ENCODE data around the gene MAGEA9B.
"Not testable (repeated sequence)": the region's sequence is repeated elsewhere in the genome, so short reads cannot be mapped to it uniquely, and the experiment has no call there.

MAGEA9B gene

GRCh38 chrX:149587359-149587758, at the start of gene MAGEA9B:
Gene MAGEA9B, minus strand, starts transcription at chrX:149587459. Its CDS starts 4,280 bp downstream, at chrX:149583179.
- DNase-seq (ENCODE audit: low read depth in 2 of 2): not testable (repeated sequence)

GRCh38 chrX:149633511-149633910, 46.3 kb upstream of the MAGEA9B start:
- DNase-seq (ENCODE audit: low read depth in 2 of 2): no peak

GRCh38 chrX:149631234-149632165, 44.2 kb upstream of the MAGEA9B start, which contains the start of gene TMEM185A:
Gene TMEM185A, minus strand, starts transcription at chrX:149631792. Its CDS starts 212 bp downstream, at chrX:149631580.
- DNase-seq (ENCODE audit: low read depth in 2 of 2): peak; percentile 39 to 41

GRCh38 chrX:149630681-149631233, 43.5 kb upstream of the MAGEA9B start:
- no peak for DNase-seq (ENCODE audit: low read depth in 2 of 2)

- DNase-seq (ENCODE audit: low read depth in 2 of 2): no peak
These were observed 42.6 kb upstream of the MAGEA9B start for GRCh38 chrX:149629730-149630387.

- no peak for DNase-seq (ENCODE audit: low read depth in 2 of 2)
These were observed 41.5 kb upstream of the MAGEA9B start for GRCh38 chrX:149628768-149629167.

- no peak for DNase-seq (ENCODE audit: low read depth in 2 of 2)
These were observed 41.0 kb upstream of the MAGEA9B start for GRCh38 chrX:149628280-149628679.

GRCh38 chrX:149626829-149627228, 39.6 kb upstream of the MAGEA9B start:
- not testable (repeated sequence) for DNase-seq (ENCODE audit: low read depth in 2 of 2)

GRCh38 chrX:149619662-149620061, 32.4 kb upstream of the MAGEA9B start:
- DNase-seq (ENCODE audit: low read depth in 2 of 2): not testable (repeated sequence)

GRCh38 chrX:149618871-149619270, 31.6 kb upstream of the MAGEA9B start:
- DNase-seq (ENCODE audit: low read depth in 2 of 2): no peak

- no peak for DNase-seq (ENCODE audit: low read depth in 2 of 2)
These were observed 24.4 kb upstream of the MAGEA9B start for GRCh38 chrX:149611623-149612175.

- no peak for DNase-seq (ENCODE audit: low read depth in 2 of 2)
These were observed 23.3 kb upstream of the MAGEA9B start for GRCh38 chrX:149610511-149610910.

- DNase-seq (ENCODE audit: low read depth in 2 of 2): no peak
These were observed 20.4 kb upstream of the MAGEA9B start for GRCh38 chrX:149607699-149608098.

- DNase-seq (ENCODE audit: low read depth in 2 of 2): not testable (repeated sequence)
These were observed 18.1 kb upstream of the MAGEA9B start for GRCh38 chrX:149605248-149605885.

- not testable (repeated sequence) for DNase-seq (ENCODE audit: low read depth in 2 of 2)
These were observed 11.3 kb upstream of the MAGEA9B start for GRCh38 chrX:149598603-149599002.

GRCh38 chrX:149595943-149596342, 8.7 kb upstream of the MAGEA9B start:
- not testable (repeated sequence) for DNase-seq (ENCODE audit: low read depth in 2 of 2)

- DNase-seq (ENCODE audit: low read depth in 2 of 2): not testable (repeated sequence)
These were observed 8.0 kb upstream of the MAGEA9B start, which contains the start of gene HSFX2 for GRCh38 chrX:149595214-149595613. Gene HSFX2, minus strand, starts transcription at chrX:149595314. Its CDS starts 614 bp downstream, at chrX:149594700.

- not testable (repeated sequence) for DNase-seq (ENCODE audit: low read depth in 2 of 2)
These were observed 3.7 kb upstream of the MAGEA9B start for GRCh38 chrX:149590993-149591392.

- not testable (repeated sequence) for DNase-seq (ENCODE audit: low read depth in 2 of 2)
These were observed 1.6 kb downstream of the MAGEA9B start for GRCh38 chrX:149585631-149586030.

- DNase-seq (ENCODE audit: low read depth in 2 of 2): not testable (repeated sequence)
These were observed 13.8 kb downstream of the MAGEA9B start for GRCh38 chrX:149573456-149573855.

GRCh38 chrX:149572743-149573142, 14.5 kb downstream of the MAGEA9B start:
- no peak for DNase-seq (ENCODE audit: low read depth in 2 of 2)
